Stimulated activated CD4-positive, alpha-beta T cell treated with anti-CD3 and anti-CD28 coated beads, Interleukin-4, amount 100 ng/mL, for 24 hours (primary cell): ENCODE measurements around the gene TMEM184B.
"Not testable (repeated sequence)": the region's sequence is repeated elsewhere in the genome, so short reads cannot be mapped to it uniquely, and the experiment has no call there.

Source experiments
- DNase-seq: peaks from one replicate; pipeline ENCODE4 v3.0.0-alpha.2; 2020

TMEM184B gene

DNA sequence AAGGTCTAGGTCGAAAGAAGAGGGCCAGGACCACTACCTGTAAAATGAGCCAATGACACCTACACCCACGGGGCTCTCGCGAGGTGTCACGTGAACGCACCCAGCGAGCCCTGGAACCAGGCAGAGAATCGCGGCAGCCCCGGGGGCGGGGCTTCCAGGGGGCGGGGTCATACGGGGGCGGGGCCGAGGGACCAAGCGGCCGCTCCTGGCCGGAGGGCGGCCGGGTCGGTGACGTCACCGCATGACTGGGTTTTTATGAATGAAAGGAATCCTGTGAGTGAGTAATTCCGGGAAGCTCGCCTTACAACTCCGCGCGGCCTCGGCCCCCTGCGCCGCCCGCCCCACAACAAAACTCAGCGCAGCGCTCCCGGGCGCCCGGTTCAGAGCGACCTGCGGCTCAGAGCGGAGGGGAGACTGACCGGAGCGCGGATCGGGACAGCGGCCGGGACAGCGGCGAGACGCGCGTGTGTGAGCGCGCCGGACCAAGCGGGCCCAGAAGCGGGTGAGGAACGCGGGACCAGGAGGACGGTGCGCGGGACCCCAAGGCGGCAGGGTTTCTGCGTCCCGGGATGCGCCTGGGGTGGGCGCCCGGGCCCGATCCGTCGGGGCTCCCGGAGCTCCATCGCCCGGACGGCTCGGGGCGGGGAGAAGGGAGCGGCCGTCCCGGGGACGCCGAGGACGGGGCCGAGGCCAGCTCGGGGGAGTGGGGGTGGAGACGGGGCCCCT, 70.9 kb downstream of the TMEM184B start, which contains the start of gene MAFF:
Gene MAFF (plus strand): TSS at position 284 of the 726 bp plus-strand sequence. CDS start 11,860 bp downstream, outside the sequence.
- peak; percentile 87 for DNase-seq

DNA sequence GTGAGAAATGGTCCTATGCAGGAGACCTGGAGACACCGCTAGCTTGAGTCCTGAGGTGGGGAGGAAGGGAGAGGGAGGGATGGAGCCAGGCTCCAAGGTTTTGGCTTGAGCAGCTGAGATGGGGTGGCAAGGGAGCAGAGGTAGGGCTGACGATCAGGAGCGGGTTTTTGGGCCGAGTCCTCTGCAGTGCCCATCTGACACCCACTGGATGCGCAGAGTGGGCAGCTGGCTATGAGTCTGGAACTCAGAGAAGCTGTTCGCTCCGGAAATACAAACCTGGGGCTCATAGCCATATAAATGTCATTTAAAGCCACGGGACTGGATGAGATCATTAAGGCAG, 71.5 kb downstream of the TMEM184B start:
- DNase-seq, result no peak

DNA sequence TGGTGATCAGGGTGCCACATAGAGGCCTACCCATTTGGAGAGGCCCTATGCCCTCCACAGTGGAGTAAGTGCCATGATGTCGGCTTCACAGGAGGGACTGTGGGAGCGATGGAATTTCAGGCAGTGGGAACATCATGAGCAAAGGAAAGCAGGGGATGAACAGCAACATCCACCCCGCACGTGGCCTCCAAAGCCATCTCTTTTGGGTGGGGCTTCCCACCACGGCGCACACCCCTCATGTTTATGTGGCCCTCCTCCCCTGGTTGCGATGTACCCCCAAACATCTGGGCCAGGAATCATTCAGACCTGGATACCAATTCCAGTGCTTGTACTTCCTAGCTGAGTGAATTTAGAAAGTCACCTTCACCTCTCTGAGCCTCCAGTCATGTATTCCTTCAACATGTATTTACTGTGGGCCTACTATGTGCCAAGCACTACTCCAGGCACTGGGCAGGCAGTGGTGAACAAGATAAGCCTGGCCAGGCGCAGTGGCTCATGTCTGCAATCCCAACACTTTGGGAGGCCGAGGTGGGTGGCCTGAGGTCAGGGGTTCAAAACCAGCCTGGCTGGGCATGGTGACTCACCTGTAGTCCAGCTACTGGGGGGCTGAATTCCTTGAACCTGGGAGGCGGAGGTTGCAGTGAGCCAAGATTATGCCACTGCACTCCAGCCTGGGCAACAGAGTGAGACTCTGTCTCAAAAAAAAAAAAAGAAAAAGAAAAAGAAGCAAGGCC, 72.8 kb downstream of the TMEM184B start:
- no peak for DNase-seq

DNA sequence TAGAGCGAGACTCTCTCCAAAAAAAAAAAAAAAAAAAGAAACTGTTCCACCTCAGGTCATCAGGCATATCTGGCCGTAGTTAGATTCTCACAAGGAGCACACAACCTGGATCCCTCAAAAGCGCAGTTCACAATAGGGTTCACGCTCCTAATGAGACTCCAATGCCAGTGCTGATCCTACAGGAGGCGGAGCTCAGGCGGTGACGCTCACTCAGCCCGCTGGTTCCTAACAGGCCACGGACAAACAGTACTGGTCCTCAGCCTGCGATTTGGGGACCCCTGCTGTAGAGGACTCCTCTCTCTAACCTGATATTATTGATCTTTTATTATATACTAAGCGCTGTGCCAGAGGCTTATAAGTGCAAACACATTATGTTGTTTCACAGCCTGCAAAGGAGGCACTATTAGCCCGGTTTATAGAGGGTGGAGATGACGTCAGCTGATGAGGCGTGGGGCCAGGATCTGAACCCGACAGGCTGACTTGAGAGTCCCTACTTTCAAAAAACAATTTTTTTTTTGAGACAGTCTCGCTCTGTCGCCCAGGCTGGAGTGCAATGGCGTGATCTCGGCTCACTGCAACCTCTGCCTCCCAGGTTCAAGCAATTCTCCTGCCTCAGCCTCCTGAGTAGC, 75.9 kb downstream of the TMEM184B start:
- no peak for DNase-seq

DNA sequence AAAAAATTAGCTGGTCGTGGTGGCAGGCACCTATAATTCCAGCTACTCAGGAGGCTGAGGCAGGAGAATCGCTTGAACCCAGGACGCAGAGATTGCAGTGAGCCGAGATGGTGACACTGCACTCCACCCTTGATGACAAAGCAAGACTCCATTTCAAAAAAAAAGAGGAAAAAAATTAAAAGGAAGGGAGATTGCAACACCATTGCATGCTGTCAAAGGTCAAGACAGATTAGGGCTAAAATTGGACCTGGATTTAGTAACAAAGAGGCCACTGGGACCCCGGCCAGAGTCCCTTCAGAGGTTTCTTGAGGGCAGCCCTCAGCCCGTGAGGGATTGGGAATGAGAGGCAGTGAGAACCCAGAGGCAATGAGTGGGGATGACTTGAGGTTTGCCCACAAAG, 79.2 kb downstream of the TMEM184B start:
- DNase-seq, result no peak

DNA sequence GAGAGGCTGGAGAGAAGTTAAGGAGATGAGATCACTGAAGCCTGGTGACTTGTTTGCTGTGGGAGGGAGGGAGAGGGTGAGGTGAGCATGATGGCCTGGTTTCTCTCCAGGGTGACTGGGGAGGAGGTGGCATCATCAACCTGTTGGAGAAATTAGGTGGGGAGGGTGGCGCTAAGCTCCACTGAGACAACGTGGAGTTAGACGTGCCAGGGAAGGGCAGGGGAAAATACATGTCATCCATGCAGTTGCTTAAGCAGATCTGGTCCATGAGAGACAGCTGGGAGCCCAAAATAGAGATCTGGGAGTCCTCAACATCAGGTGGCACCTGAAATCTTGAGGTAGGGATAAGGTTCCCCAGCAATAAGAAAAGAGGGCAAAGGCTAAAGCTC, 80.3 kb downstream of the TMEM184B start:
- no peak for DNase-seq

DNA sequence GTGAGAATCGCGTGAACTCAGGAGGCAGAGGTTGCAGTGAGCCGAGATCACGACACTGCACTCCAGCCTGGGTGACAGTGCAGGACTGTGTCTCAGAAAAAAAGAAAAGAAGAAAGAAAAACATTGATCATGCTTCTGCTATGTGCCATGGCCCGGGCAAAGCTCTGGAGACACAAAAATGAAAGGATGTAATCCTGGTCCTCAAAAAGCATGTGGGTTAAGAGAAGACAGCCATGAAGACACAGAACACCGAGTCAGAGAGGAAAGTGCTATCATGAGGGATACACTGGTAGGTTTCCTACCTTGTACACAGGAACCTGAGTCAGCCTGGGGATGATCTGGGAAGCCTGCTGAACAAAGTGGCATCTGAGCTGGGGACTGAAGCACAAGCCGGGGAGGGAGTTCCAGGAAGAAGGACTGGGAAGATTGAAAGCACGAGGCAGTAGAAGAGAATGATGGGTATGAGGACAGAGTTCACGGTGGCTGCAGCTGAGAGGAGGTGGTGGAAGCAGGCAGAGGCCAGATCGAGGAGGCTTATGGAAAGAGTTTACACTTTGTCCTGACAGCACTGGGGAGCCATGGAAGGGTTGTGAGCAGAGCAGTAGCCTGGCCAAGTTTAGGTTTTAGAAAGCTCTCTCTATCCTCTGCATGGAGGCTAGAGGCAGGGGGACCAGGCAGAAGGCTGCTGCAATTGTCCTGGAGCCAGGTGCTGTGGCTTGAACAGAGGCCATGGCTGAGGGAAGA, 80.9 kb downstream of the TMEM184B start:
- no peak for DNase-seq

DNA sequence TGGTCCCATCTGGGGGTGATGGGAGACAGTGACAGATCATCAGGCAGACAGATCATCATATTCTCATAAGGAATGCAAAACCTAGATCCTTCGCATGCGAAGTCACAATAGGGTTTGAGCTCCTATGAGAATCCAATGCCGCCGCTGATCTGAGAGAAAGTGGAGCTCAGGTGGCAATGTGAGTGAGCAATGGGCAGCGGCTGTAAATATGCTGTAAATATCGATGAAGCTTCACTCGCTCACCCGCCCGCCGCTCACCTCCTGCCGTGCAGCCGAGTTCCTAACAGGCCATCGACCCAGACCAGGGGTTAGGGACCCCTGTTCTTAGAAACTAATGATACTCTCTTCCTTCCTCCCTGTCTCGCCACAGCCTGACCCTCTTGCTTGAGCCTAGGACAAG, 81.8 kb downstream of the TMEM184B start:
- DNase-seq, result no peak

DNA sequence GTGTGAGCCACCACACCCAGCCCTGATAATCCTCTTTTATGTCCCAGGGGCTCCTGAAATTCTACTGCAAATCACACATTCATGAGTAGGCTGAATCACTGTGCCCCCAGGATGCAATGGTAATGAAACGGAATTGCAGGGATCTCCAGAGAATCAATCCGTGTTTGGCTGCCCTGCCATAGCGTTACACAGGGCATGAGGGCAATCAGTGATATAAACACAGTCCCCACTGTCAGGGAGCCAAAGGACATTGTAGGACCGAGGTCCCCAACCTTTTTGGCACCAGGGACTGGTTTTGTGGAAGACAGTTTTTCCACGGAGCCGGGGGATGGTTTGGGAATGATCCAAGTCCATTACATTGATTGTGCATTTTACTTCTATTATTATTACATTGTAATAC, 82.2 kb downstream of the TMEM184B start:
- no peak for DNase-seq

DNA sequence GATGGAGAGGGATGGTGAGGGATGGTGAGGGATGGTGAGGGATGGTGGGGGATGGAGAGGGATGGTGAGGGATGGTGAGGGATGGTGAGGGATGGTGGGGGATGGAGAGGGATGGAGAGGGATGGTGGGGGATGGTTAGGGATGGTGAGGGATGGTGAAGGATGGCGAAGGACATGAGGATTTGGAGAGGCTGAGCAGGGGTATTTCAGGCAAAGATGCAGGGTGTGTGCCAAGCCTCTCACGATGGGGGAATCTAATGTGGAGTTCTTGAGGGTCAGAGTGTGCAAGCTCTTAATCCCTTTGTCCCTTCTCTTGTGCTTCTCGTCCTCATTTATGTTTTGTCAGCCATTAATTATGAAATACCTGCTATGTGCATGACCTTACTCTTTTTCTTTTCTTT, 83.7 kb downstream of the TMEM184B start:
- no peak for DNase-seq

DNA sequence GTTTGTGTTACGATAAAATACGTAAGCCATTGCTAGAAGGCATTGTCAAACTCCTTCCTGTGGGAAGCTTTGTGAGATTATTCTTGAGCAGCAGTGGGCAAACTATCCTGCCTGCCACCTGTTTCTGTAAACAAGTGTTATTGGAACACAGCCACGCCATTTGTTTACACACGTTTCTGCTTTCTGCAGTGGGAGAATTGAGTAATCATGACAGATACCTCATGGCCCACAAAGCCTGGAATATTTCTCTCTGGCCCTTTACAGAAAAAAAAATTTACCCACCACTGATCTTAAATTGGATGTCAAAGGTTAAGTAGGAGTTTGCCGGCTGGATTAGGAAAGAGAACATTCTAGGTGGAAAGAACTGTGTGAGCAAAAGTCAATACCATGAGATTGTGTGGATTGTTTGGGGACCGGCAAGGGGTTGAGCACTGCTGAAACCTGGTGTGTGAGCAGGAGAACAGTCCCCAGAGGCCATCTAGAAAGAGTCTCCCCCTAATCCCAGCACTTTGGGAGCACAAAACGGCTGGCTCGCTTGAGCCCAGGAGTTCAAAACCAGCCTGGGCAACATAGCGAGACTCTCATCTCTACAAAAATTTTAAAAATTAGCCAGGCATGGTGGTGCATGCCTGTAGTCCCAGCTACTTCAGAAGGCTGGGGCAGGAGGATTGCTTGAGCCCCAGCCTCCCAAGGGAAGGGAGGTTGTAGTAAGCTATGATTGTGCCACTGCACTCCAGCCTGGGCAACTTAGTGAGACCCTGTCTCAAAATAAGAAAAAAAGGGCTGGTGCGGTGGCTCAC, 85.2 kb downstream of the TMEM184B start:
- no peak for DNase-seq

DNA sequence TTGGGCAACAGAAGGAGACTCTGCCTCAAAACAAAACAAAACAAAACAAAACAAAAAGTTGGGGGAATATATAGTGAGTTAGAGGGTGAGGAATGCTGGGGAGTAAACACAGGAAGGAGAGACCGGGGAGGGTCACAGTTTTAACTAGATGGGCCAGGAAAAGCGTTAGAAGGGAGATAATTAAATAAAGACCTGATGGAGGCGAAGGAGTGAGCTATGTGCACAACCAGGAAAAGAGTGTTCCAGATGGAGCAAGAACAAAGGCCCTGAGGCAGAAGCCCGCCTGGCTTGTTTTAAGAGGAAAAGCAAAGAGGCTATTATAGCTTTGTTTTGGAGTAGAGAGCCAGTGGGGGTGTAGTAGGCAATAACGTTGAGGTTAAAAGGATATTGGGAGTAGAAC, 86.4 kb downstream of the TMEM184B start:
- no peak for DNase-seq

DNA sequence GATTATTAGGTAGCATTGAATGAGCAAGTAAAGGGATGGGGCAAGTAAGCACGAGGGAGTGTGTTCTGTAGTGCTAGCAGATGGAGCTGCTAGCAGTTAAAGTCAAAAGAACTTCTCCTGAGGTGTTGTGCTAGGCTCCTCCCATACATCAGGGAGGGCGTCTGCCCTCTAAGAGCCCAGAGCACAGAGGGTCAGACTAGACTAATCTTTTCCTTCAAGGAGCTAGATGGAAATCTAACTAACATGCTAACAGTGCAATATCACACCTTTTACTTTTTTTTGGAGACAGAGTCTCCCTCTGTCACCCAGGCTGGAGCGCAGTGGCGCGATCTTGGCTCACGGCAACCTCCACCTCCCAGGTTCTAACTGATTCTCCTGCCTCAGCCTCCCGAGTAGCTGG, 88.0 kb downstream of the TMEM184B start:
- no peak for DNase-seq

DNA sequence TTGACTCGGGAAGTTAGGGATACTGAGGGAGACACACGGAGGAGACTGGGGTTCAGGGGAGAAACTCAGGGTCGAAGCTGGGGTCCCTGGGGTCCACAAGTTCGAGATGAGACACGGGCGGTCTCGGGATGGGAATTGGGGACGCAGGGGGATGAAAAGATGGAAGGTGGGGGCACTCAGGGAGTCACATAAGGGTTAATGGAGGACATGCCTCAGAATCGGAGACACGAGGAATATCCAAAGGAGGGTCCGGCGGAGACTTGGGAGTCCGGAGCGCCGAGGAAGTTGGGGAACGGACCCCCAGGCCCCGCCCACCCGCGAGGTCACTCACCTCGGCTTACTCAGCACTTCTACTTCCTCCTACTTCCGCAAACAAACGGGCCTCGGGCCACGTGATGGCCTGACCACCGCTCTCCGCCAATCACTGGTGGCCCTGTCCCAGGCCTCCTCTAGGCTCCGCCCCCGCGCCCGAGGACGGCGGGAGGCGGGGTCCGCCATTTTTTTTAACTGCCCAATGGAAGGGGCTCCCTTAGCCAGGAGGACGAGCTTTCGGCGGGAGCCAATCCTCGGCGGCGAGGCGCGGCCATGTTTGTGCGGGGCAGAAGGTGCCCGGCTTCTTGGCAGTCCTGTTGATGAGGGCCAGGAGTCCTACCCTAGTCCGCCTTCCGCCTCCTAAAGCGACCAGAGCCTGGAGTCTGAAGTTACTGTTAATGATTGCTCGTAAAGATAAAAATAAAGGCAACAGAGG, 91.2 kb downstream of the TMEM184B start, which contains the start of gene PLA2G6:
Gene PLA2G6 (minus strand): TSS at position 378 of the 748 bp plus-strand sequence. CDS start 12,404 bp downstream, outside the sequence.
- peak; percentile 98 for DNase-seq

DNA sequence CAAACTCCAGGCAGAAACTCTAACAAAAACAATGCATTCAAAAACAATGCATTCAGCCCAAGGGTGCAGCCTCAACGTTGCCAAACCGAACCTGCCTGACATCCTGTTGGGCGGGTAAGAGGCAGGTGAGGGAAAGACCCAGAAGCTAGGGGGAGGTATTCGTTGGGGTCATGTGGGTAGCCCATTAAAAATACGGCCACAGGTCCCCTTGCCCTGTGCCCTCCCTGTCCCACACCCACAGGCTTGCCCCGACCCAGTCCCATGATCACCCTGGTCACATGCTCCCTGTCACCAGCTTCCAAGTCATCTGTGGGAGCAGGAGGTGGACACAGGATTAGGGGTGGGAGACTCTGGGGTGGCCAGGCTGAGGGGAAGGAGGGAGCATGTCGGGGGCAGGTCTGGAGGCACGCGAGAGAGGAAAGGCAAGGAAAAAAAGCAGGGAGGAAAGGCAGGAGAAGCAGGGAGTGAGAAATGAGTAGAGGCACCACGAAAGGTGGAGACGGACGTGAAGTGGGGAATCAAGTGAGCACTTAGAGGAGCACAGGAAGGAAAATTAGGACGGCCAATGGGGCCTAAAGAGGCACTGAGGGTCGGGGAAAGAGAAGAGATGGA, 91.9 kb downstream of the TMEM184B start:
- DNase-seq, result peak; percentile 20

DNA sequence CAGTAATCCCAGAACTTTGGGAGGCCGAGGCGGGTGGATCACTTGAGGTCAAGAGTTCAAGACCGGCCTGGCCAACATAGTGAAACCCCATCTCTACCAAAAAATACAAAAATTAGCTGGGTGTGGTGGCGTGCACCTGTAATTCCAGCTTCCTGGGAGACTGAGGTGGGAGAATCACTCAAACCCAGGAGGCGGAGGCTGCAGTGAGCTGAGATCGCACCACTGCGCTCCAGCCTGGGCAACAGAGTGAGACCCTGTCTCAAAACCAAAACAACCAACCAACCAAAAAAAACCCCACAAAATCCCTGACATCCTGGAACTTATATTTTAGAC, 94.2 kb downstream of the TMEM184B start:
- DNase-seq, result not testable (repeated sequence)

DNA sequence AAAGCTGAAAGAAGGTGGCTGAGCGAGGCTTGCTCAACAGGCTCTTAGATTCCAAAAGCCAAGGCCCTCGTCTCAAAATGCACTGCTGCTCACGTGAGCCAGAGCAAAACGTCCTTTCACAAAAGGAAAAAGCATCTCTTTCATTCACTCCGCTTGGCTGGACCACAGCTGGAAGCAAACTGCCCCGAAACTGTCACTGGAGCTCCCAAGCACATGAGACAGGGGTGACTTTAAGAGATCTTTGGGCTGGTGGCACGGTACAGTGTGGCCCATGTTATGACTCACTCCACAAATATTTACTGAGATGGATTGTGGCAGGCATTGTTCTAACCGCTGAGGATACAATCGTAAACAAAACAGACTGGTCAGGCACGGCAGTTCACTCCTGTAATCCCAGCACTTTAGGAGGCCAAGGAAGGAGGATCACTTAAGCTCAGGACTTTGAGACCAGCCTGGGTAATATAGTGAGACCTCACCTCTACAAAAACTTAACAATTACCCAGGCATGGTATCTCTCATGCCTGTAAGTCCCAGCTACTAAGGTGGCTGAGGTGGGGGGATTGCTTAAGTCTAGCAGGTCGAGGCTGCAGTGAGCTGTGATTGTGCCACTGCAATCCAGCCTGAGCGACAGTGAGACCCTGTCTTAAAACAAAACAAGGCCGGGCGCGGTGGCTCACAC, 94.7 kb downstream of the TMEM184B start:
- DNase-seq, result no peak

DNA sequence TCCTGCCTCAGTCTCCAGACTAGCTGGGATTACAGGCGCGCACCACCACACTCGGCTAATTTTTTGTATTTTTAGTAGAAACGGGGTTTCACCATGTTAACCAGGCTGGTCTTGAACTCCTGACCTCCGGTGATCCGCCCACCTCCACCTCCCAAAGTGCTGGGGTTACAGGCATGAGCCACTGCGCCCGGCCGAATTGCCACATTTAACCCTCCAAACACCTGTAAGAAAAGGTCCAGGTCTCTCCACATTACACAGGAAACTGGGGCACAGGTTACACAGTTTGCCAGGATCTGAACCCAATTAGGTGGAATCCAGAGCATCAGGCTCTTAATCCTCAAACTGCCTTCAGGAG, 95.3 kb downstream of the TMEM184B start:
- not testable (repeated sequence) for DNase-seq

DNA sequence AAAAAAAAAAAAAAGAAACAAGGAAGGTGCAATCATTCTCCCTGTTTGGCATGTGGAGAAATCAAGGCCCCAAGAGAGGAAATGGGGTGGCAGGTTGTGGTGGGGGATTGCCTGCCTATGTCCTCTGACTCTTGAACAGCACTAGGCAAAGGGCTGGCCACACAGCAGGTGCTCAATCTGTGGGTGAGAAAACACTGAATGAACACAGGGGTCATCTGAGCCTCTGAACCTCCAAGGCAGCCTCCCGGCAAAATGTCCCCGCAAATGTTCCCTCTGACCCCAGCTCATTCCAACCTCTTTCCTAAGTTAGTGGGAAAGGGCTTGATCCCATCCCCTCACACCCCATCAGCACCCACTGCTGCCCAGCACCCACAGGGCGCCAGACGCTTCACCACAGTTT, 95.8 kb downstream of the TMEM184B start:
- DNase-seq, result no peak

DNA sequence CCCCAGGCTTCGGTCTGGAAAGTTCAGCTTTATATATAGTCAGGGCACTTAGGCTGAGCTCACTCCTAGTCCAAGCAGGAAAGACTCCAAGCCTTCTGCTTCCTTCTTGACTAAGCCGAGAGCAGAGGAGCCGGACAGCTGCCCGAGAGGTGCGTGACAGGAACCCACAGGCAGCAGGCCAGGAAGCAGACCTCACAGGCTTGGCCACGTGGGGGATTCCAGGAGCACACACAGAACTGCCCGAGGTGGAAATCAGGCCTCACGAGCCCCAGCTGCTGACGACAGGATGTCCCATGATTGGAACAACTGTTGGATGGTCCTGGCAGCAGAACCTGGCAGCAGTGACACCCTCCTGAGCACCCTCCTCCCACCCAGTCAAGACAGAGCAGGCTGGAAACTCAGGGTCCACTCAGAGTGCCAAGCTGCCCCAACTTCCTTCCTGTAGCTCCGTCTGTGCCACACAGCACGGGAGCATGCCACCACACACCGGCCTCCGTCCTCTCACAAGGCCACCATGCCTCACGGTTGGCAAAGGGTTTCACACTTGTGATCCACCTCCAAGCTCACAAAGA, 96.6 kb downstream of the TMEM184B start:
- DNase-seq, result peak; percentile 26
